OCI-LY7 (cell line): ENCODE results near the gene FBXW11.

Experiments
- EZH2phosphoT487 ChIP-seq: fragments of 200-600 bp; sonication (generic); IDR thresholded peaks from 2 replicates; pipeline ENCODE4 v1.6.1; 2018; ENCODE audit warnings: low read depth, borderline replicate concordance, mild to moderate bottlenecking, mixed run types, antibody characterized with exemption, low read length, moderate library complexity, mixed read lengths
- TF ChIP-seq, protein P1 (sequence below): fragments of 200-600 bp; sonication (generic); conservative IDR thresholded peaks from 2 replicates; pipeline ENCODE4 v1.5.1; 2014; ENCODE audit warnings: mild to moderate bottlenecking, antibody characterized with exemption, low read length, moderate library complexity, mixed read lengths

DNA sequence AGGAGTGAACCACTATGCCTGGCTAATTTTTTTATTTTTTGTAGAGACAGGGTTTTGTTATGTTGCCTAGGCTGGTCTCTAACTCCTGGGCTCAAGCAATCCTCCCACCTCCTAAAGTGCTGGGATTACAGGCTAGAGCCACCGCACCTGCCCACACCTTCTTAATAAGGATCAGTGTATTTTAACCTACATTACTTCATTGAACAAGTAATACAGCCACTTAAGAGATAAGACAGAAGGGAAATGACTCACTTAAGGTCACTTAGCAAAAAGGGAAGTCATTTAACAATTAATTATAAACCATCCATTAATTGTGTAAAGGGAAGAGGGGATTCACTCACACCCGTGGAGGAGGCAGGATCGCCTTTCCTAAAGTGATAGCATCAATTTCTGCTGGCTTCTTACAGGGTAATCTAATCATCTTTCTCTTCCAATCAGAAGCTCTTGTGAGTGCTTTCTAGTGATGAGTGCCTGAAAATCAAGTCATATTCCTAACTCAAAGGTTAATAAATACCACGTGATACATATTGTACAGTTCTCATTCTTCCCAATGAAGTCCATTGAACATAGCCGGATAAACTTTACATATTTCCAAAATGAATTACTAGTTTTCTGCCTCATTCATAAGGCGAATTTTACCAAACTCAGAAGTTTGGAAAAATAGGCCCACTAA is 3.5 kb downstream of the FBXW11 start:
- TF ChIP-seq, protein P1, sequence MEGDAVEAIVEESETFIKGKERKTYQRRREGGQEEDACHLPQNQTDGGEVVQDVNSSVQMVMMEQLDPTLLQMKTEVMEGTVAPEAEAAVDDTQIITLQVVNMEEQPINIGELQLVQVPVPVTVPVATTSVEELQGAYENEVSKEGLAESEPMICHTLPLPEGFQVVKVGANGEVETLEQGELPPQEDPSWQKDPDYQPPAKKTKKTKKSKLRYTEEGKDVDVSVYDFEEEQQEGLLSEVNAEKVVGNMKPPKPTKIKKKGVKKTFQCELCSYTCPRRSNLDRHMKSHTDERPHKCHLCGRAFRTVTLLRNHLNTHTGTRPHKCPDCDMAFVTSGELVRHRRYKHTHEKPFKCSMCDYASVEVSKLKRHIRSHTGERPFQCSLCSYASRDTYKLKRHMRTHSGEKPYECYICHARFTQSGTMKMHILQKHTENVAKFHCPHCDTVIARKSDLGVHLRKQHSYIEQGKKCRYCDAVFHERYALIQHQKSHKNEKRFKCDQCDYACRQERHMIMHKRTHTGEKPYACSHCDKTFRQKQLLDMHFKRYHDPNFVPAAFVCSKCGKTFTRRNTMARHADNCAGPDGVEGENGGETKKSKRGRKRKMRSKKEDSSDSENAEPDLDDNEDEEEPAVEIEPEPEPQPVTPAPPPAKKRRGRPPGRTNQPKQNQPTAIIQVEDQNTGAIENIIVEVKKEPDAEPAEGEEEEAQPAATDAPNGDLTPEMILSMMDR = no peak
- TF ChIP-seq EZH2phosphoT487 = no peak
